Fibroblast of gingiva (primary cell): ENCODE data around the gene OR10A4.
"Not testable (repeated sequence)": the region's sequence is repeated elsewhere in the genome, so short reads cannot be mapped to it uniquely, and the experiment has no call there.

Source experiments
- DNase-seq: peaks from one replicate; pipeline ENCODE4 v3.0.0-alpha.2; 2011; ENCODE audit warnings: low read depth

Gene OR10A4

GRCh38 chr11:6898911-6899310 lies 22.5 kb downstream of the OR10A4 start:
- no peak for DNase-seq

GRCh38 chr11:6900327-6900999 lies 24.0 kb downstream of the OR10A4 start:
- DNase-seq, result no peak

GRCh38 chr11:6904804-6905203 lies 28.4 kb downstream of the OR10A4 start:
- DNase-seq, result not testable (repeated sequence)

GRCh38 chr11:6911378-6911777 lies 35.0 kb downstream of the OR10A4 start:
- DNase-seq, result no peak

- DNase-seq, result peak; percentile 34
Observed at GRCh38 chr11:6911948-6912347, 35.5 kb downstream of the OR10A4 start.

- DNase-seq, result no peak
Observed at GRCh38 chr11:6919698-6920097, 43.3 kb downstream of the OR10A4 start.

GRCh38 chr11:6920702-6921101 lies 44.3 kb downstream of the OR10A4 start, which contains the start of gene OR2D3:
OR2D3 (plus strand) TSS chr11:6921002; CDS start chr11:6921002, 0 bp downstream.
- DNase-seq, result no peak

- DNase-seq, result no peak
Observed at GRCh38 chr11:6925007-6925577, 48.7 kb downstream of the OR10A4 start.

GRCh38 chr11:6925636-6926207 lies 49.3 kb downstream of the OR10A4 start:
- DNase-seq, result no peak

- DNase-seq, result peak; percentile 84
Observed at GRCh38 chr11:6926208-6927029, 50.0 kb downstream of the OR10A4 start, which contains the start of gene ZNF215. ZNF215 (plus strand) TSS chr11:6926426; CDS start chr11:6932273, 5,847 bp downstream.

- DNase-seq, result no peak
Observed at GRCh38 chr11:6927030-6927617, 50.7 kb downstream of the OR10A4 start.
